Calu3 (cell line): ENCODE measurements around the gene EIF3A. TPM values are rescaled to one million over a fixed set of nuclear protein-coding genes. Genes with fewer than 3 reads are reported as not detected.
A peak's percentile ranks its signal among the peaks of the same experiment; 100 is the strongest.

Source experiments
- BruUV-seq: library from RNA; stranded (reverse); fragments of 400-500 nt; replicated peaks from 2 replicates; lab custom pipeline; 2021; lab: Mats Ljungman, UMichigan
- CTCF ChIA-PET: fragments of 300-600 bp; sonication (Branson Sonifier 250); formaldehyde crosslinking; loops from one replicate; lab custom pipeline; 2022; ENCODE audit warnings: antibody characterized with exemption; lab: Charles Lee
- DNase-seq: peaks from one replicate; pipeline ENCODE4 v3.0.0; 2022
- H3K27ac Mint-ChIP-seq: one replicate; pipeline ENCODE4 v1.8.0; 2022; ENCODE audit warnings: mixed read lengths; ENCODE audit not compliant: unreplicated experiment
- H3K27me3 Mint-ChIP-seq: one replicate; pipeline ENCODE4 v1.8.0; 2022; ENCODE audit warnings: mixed read lengths; ENCODE audit not compliant: unreplicated experiment
- H3K36me3 Mint-ChIP-seq: one replicate; pipeline ENCODE4 v1.8.0; 2022; ENCODE audit warnings: mild to moderate bottlenecking, moderate library complexity, mixed read lengths; ENCODE audit not compliant: insufficient read depth, unreplicated experiment
- H3K4me1 Mint-ChIP-seq: one replicate; pipeline ENCODE4 v1.8.0; 2022; ENCODE audit warnings: mild to moderate bottlenecking, low read depth, mixed read lengths; ENCODE audit not compliant: unreplicated experiment
- H3K4me3 Mint-ChIP-seq: one replicate; pipeline ENCODE4 v1.8.0; 2022; ENCODE audit warnings: mild to moderate bottlenecking, low read depth, moderate library complexity, mixed read lengths; ENCODE audit not compliant: unreplicated experiment
- H3K9me3 Mint-ChIP-seq: one replicate; pipeline ENCODE4 v1.8.0; 2022; ENCODE audit warnings: low read depth, mixed read lengths; ENCODE audit not compliant: unreplicated experiment
- CTCF ChIP-seq: fragments of 200-600 bp; IDR thresholded peaks from one replicate; pipeline ENCODE4 v1.8.0; 2022; ENCODE audit warnings: antibody characterized with exemption; ENCODE audit not compliant: unreplicated experiment
- intact Hi-C: fragments of 100-400 bp; cut with micrococcal nuclease; formaldehyde crosslinking; loops from one replicate; pipeline ENCODE4 v1.10.0; 2022; ENCODE audit not compliant: unreplicated experiment
- total RNA-seq: library from RNA; stranded (reverse); gene quantifications from 2 replicates; pipeline ENCODE4 v1.2.3, GENCODE V29; 2022

The EIF3A gene
- total RNA-seq, 1 experiment from 2014 or later: 104 TPM

GRCh38 chr10:119025776-119026175, 54.8 kb downstream of the EIF3A start:
- no peak for DNase-seq
- TF ChIP-seq CTCF: no peak
- H3K27ac Mint-ChIP-seq: no peak overlapping the region
- H3K27me3 Mint-ChIP-seq: no peaks in the 10 kb centered on the region
- H3K4me1 Mint-ChIP-seq: peaks cover 40% of the 10 kb centered on the region
- CTCF ChIA-PET: interaction anchor here (1.0 kb wide), 1 partner anchor 19 kb away, joined by 6 read pairs; no protein-coding TSS in a partner anchor
- intact Hi-C loops: loop anchor here (10.0 kb wide), 2 partner anchors 111 to 191 kb away; no protein-coding TSS in a partner anchor
- no peak overlapping the region for H3K4me3 Mint-ChIP-seq
- H3K36me3 Mint-ChIP-seq: peaks cover 17% of the 10 kb centered on the region
- no TSS peak for BruUV-seq
- H3K9me3 Mint-ChIP-seq: no peaks in the 10 kb centered on the region

GRCh38 chr10:119025336-119025735, 55.3 kb downstream of the EIF3A start:
- DNase-seq: peak; percentile 66
- peaks cover 13% of the 10 kb centered on the region for H3K36me3 Mint-ChIP-seq
- no peak for TF ChIP-seq CTCF
- no peaks in the 10 kb centered on the region for H3K27me3 Mint-ChIP-seq
- no TSS peak for BruUV-seq
- no peaks in the 10 kb centered on the region for H3K9me3 Mint-ChIP-seq
- CTCF ChIA-PET: interaction anchor here (1.0 kb wide), 1 partner anchor 19 kb away, joined by 6 read pairs; no protein-coding TSS in a partner anchor
- no peak overlapping the region for H3K4me3 Mint-ChIP-seq
- no peak overlapping the region for H3K27ac Mint-ChIP-seq
- peaks cover 44% of the 10 kb centered on the region for H3K4me1 Mint-ChIP-seq
- intact Hi-C loops: loop anchor here (10.0 kb wide), 2 partner anchors 111 to 191 kb away; no protein-coding TSS in a partner anchor

- TF ChIP-seq CTCF: no peak
- H3K4me3 Mint-ChIP-seq: no peak overlapping the region
- no peak overlapping the region for H3K27ac Mint-ChIP-seq
- H3K9me3 Mint-ChIP-seq: no peaks in the 10 kb centered on the region
- no peaks in the 10 kb centered on the region for H3K27me3 Mint-ChIP-seq
- DNase-seq: no peak
- peaks cover 47% of the 10 kb centered on the region for H3K4me1 Mint-ChIP-seq
- CTCF ChIA-PET: no interaction called here
- no TSS peak for BruUV-seq
- peaks cover 12% of the 10 kb centered on the region for H3K36me3 Mint-ChIP-seq
- intact Hi-C loops: loop anchor here (10.0 kb wide), 2 partner anchors 110 to 190 kb away; no protein-coding TSS in a partner anchor
These were observed 55.7 kb downstream of the EIF3A start for GRCh38 chr10:119024882-119025281.

- no peak overlapping the region for H3K27ac Mint-ChIP-seq
- no peaks in the 10 kb centered on the region for H3K9me3 Mint-ChIP-seq
- intact Hi-C loops: loop anchor here (10.0 kb wide), 2 partner anchors 109 to 189 kb away; no protein-coding TSS in a partner anchor
- CTCF ChIA-PET: no interaction called here
- no TSS peak for BruUV-seq
- H3K36me3 Mint-ChIP-seq: peaks cover 5% of the 10 kb centered on the region
- no peak overlapping the region for H3K4me3 Mint-ChIP-seq
- peaks cover 44% of the 10 kb centered on the region for H3K4me1 Mint-ChIP-seq
- no peak for DNase-seq
- no peaks in the 10 kb centered on the region for H3K27me3 Mint-ChIP-seq
- TF ChIP-seq CTCF: no peak
These were observed 57.1 kb downstream of the EIF3A start for GRCh38 chr10:119023553-119023868.
